IPS-15b (cell line): ENCODE results near the gene KRT40.

ENCODE experiments used
- H3K27me3 ChIP-seq: one replicate; pipeline ENCODE4 v1.6.1; 2013; ENCODE audit warnings: low read length; ENCODE audit not compliant: control insufficient read depth, insufficient read depth
- H3K36me3 ChIP-seq: one replicate; pipeline ENCODE4 v1.6.1; 2013; ENCODE audit warnings: low read length; ENCODE audit not compliant: control insufficient read depth, insufficient read depth
- H3K4me1 ChIP-seq: one replicate; pipeline ENCODE4 v1.6.1; 2013; ENCODE audit warnings: mild to moderate bottlenecking, low read length; ENCODE audit not compliant: control insufficient read depth, insufficient read depth
- H3K4me3 ChIP-seq: one replicate; pipeline ENCODE4 v1.5.1; 2013; ENCODE audit warnings: low read depth, low read length
- H3K9ac ChIP-seq: one replicate; pipeline ENCODE4 v1.6.1; 2013; ENCODE audit warnings: low read depth, mild to moderate bottlenecking, low read length
- H3K9me3 ChIP-seq: one replicate; pipeline ENCODE4 v1.6.1; 2013; ENCODE audit warnings: mild to moderate bottlenecking, low read length; ENCODE audit not compliant: control insufficient read depth, insufficient read depth

KRT40 gene

GRCh38 chr17:40995116-40995515 lies 11.0 kb upstream of the KRT40 start:
- H3K9me3 ChIP-seq: no peaks in the 10 kb centered on the region
- H3K36me3 ChIP-seq: no peaks in the 10 kb centered on the region
- H3K4me1 ChIP-seq: no peaks in the 10 kb centered on the region
- no peak overlapping the region for H3K9ac ChIP-seq
- no peaks in the 10 kb centered on the region for H3K27me3 ChIP-seq
- no peak overlapping the region for H3K4me3 ChIP-seq

DNA sequence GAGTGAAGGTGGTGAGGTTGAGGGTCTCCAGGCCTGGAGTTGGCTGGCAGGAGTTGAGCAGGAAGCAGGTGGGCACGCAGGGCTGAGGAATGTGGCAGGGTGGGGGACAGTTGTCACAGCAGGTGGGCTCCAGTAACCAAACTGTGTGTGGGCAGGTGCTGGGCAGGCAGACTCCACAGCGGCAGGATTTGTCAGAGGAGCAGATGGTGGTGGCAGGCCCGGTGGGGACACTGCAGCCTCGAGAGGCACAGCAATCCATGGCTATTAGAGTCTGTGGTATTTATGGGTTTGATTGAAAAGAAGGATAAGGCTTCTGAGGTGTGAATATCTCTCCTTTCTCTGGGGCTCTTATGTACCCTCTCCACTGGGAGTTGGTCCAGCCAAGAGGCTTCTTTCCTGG lies 9.7 kb upstream of the KRT40 start, which contains the start of gene KRTAP3-3:
TSS of gene KRTAP3-3 (minus strand) at position 326 of the 400 bp plus-strand sequence. CDS start at position 259, 67 bp downstream.
- H3K36me3 ChIP-seq: no peaks in the 10 kb centered on the region
- no peaks in the 10 kb centered on the region for H3K27me3 ChIP-seq
- no peak within 1 kb of the TSS for H3K9ac ChIP-seq
- H3K9me3 ChIP-seq: no peaks in the 10 kb centered on the region
- H3K4me1 ChIP-seq: no peaks in the 10 kb centered on the region
- no peak within 1 kb of the TSS for H3K4me3 ChIP-seq

DNA sequence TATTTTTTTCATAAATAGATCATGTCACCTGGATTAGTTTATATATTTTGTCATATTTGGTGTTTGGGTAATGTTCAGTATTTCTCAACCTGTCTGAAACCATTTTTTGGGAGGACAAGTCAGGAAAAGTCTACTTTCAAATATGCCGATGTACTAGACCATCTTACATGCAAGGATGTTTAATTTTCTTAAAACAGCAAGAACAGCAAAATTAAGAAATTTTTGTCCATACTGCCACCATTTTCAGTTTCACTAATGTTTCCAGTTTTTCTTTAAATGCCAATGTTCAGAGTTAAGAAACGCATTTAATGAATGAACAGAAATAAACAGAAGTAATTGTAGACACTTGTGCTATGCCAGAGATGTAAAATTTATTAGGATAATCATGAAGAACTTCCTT lies 9.0 kb upstream of the KRT40 start:
- Histone ChIP-seq H3K27me3 (no peaks in the 10 kb centered on the region), H3K9ac (no peak overlapping the region), H3K4me1 (no peaks in the 10 kb centered on the region), H3K4me3 (no peak overlapping the region), H3K36me3 (no peaks in the 10 kb centered on the region), H3K9me3 (no peaks in the 10 kb centered on the region)

GRCh38 chr17:40992666-40993065 lies 8.5 kb upstream of the KRT40 start:
- H3K4me3 ChIP-seq: no peak overlapping the region
- no peaks in the 10 kb centered on the region for H3K36me3 ChIP-seq
- no peaks in the 10 kb centered on the region for H3K27me3 ChIP-seq
- H3K4me1 ChIP-seq: no peaks in the 10 kb centered on the region
- H3K9ac ChIP-seq: no peak overlapping the region
- H3K9me3 ChIP-seq: no peaks in the 10 kb centered on the region

GRCh38 chr17:40986920-40987319 lies 2.8 kb upstream of the KRT40 start:
- H3K36me3 ChIP-seq: no peaks in the 10 kb centered on the region
- no peak overlapping the region for H3K4me3 ChIP-seq
- no peak overlapping the region for H3K9ac ChIP-seq
- H3K27me3 ChIP-seq: no peaks in the 10 kb centered on the region
- no peaks in the 10 kb centered on the region for H3K4me1 ChIP-seq
- H3K9me3 ChIP-seq: no peaks in the 10 kb centered on the region

DNA sequence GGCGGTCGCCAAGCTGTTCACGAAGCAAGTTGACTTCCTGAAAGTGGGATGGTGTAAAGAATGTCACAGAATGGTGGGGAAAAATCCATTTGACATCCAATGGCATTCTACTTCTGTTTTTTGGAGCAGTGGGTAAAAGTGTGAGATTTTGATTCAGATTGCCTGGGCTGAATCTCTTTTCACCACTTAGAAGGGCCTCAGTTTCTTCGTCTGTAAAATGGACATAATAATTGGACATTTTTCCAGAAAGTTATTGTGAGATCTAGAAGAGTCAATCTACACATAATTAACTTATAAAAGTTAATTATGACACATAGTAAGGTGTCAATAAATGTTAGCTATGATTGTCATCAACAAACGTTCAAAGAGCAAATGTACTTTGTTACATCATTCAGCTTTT lies 3.0 kb downstream of the KRT40 start:
- Histone ChIP-seq H3K27me3 (no peaks in the 10 kb centered on the region), H3K9ac (no peak overlapping the region), H3K4me1 (no peaks in the 10 kb centered on the region), H3K4me3 (no peak overlapping the region), H3K36me3 (no peaks in the 10 kb centered on the region), H3K9me3 (no peaks in the 10 kb centered on the region)

DNA sequence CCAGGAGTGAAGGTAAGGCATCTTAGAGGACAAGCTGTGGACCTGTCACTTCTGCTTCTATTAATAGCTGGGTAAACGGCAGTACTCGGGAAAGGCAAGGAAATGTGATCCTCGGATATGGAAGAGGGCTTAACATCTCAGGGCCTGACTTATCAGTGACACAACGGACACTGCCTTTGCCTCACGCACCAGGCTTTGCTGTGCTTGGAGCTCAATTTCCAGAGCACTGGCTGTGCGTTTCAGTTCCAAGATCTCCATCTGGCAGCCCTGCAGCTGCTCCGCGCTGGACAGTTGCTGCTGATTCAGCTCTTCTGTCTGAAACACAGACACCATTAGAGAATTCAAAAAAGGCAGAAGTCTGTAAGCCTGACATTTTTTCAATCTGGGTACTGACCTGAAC lies 3.5 kb downstream of the KRT40 start:
- H3K27me3 ChIP-seq: no peaks in the 10 kb centered on the region
- H3K9ac ChIP-seq: no peak overlapping the region
- H3K4me1 ChIP-seq: no peaks in the 10 kb centered on the region
- H3K9me3 ChIP-seq: no peaks in the 10 kb centered on the region
- H3K36me3 ChIP-seq: no peaks in the 10 kb centered on the region
- H3K4me3 ChIP-seq: no peak overlapping the region

DNA sequence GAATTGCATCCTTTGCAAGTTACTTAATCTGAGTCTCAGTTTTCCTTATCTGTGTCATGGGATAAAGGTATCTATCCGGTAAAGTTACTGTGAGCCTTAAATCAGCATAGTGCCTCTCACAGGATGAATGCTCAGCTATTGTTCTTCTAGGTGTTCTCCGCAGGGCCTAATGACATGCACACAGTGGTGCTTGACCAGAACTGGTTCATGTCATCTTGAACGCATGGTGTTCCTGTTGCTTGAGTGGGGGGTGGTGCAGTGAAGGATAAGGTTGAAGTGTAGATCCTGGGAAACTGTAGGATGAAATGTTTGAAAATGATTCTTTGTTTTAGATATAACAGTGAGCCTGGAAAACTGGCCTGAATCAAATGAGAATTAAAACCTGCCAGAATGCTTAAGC lies 4.0 kb downstream of the KRT40 start:
- Histone ChIP-seq H3K9ac (no peak overlapping the region), H3K36me3 (no peaks in the 10 kb centered on the region), H3K27me3 (no peaks in the 10 kb centered on the region), H3K4me3 (no peak overlapping the region), H3K4me1 (no peaks in the 10 kb centered on the region), H3K9me3 (no peaks in the 10 kb centered on the region)

DNA sequence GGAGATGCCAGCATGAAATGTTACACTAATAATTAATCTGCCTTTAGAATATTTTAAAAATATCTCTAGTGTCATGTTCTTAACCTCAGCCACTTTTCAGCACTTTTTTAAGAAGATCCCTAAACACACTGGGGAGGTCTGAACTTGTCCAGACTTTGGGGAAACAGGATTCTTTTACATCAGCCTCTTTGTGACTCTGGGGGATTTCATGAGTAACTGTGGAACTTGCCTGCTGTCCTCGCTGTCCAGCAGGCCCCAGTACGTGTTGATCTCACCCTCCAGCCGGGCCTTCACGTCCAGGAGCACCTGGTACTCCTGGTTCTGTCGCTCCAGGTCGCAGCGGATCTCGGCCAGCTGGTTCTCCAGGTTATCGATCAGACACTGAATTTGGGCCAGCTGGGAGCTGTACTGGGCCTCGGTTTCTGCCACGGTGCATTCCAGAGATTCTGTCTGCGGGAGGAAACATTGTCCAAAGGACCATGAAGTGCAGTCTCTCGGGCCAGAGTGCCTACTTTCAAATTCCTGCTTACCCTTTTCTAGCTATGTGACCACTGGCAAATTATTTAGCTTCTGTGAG lies 5.5 kb downstream of the KRT40 start:
- Histone ChIP-seq H3K4me3 (no peak overlapping the region), H3K9me3 (no peaks in the 10 kb centered on the region), H3K4me1 (no peaks in the 10 kb centered on the region), H3K9ac (no peak overlapping the region), H3K27me3 (no peaks in the 10 kb centered on the region), H3K36me3 (no peaks in the 10 kb centered on the region)

GRCh38 chr17:40975516-40975915 lies 8.6 kb downstream of the KRT40 start:
- Histone ChIP-seq H3K4me3 (no peak overlapping the region), H3K36me3 (no peaks in the 10 kb centered on the region), H3K9me3 (no peaks in the 10 kb centered on the region), H3K27me3 (no peaks in the 10 kb centered on the region), H3K9ac (no peak overlapping the region), H3K4me1 (no peaks in the 10 kb centered on the region)

DNA sequence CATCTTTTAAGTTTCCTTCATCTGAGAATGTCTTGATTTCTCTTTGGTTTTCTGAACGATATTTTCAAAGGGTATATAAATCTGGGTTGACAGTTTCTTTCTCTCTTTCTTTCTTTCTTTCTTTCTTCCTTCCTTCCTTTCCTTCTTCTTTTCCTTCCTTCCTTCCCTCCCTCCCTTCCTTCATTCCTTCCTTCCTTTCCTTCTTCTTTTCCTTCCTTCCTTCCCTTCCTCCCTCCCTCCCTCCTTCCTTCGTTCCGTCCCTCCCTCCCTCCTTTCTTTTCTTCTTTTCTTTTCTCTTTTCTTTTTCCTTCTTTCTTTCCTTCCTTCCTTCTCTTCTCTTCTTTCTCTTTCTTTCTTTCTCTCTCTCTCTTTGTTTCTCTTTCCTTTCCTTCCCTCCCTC lies 9.8 kb downstream of the KRT40 start:
- H3K4me1 ChIP-seq: no peaks in the 10 kb centered on the region
- H3K9ac ChIP-seq: no peak overlapping the region
- no peak overlapping the region for H3K4me3 ChIP-seq
- no peaks in the 10 kb centered on the region for H3K36me3 ChIP-seq
- H3K9me3 ChIP-seq: no peaks in the 10 kb centered on the region
- no peaks in the 10 kb centered on the region for H3K27me3 ChIP-seq

GRCh38 chr17:40967582-40967981 lies 16.5 kb downstream of the KRT40 start:
- no peaks in the 10 kb centered on the region for H3K4me1 ChIP-seq
- H3K27me3 ChIP-seq: no peaks in the 10 kb centered on the region
- H3K4me3 ChIP-seq: no peak overlapping the region
- no peaks in the 10 kb centered on the region for H3K36me3 ChIP-seq
- no peak overlapping the region for H3K9ac ChIP-seq
- H3K9me3 ChIP-seq: no peaks in the 10 kb centered on the region
